WTC11 (cell line): ENCODE results near the gene DOK1. TPM values are rescaled to one million over a fixed set of nuclear protein-coding genes. Genes with fewer than 3 reads are reported as not detected.

Experiments used
- ATAC-seq: fragments of 200-7000 bp; cut with Tn5 transposase; 2 replicates; pipeline ENCODE4 v1.10.0; 2021; ENCODE audit warnings: mild to moderate bottlenecking, moderate library complexity
- CTCF ChIA-PET: fragments of 300-600 bp; sonication (Branson Sonifier 250); formaldehyde crosslinking; loops from one replicate; lab custom pipeline; 2021; ENCODE audit warnings: antibody characterized with exemption; lab: Charles Lee
- POLR2A ChIA-PET: fragments of 350-600 bp; sonication (Branson Sonifier 250); formaldehyde crosslinking; loops from one replicate; lab custom pipeline; 2021; ENCODE audit warnings: antibody characterized with exemption; lab: Charles Lee
- DNase-seq: peaks from one replicate; pipeline ENCODE4 v3.0.0; 2021; ENCODE audit warnings: low spot score
- H3K27ac Mint-ChIP-seq: 2 replicates; pipeline ENCODE4 v1.8.0; 2021; ENCODE audit warnings: mixed read lengths
- H3K27me3 Mint-ChIP-seq: 2 replicates; pipeline ENCODE4 v1.8.0; 2021; ENCODE audit warnings: low read depth, mild to moderate bottlenecking, moderate library complexity, mixed read lengths
- H3K36me3 Mint-ChIP-seq: 2 replicates; pipeline ENCODE4 v1.8.0; 2021; ENCODE audit warnings: mixed read lengths
- H3K4me1 Mint-ChIP-seq: 2 replicates; pipeline ENCODE4 v1.8.0; 2022; ENCODE audit warnings: mixed read lengths
- H3K4me3 Mint-ChIP-seq: 2 replicates; pipeline ENCODE4 v1.8.0; 2021; ENCODE audit warnings: mild to moderate bottlenecking, moderate library complexity, mixed read lengths
- H3K9me3 Mint-ChIP-seq: 2 replicates; pipeline ENCODE4 v1.8.0; 2021; ENCODE audit warnings: mixed read lengths
- ARID4B ChIP-seq: sonication (generic); formaldehyde crosslinking; IDR thresholded peaks from 2 replicates; pipeline ENCODE4 v1.8.0; 2023; ENCODE audit warnings: missing genetic modification reagents, mild to moderate bottlenecking, borderline replicate concordance
- FOXK1 ChIP-seq: sonication (generic); formaldehyde crosslinking; IDR thresholded peaks from 2 replicates; pipeline ENCODE4 v1.8.0; 2022; ENCODE audit warnings: mild to moderate bottlenecking, moderate library complexity, missing genetic modification reagents
- FOXP4 ChIP-seq: sonication (generic); formaldehyde crosslinking; IDR thresholded peaks from 2 replicates; pipeline ENCODE4 v1.8.0; 2022; ENCODE audit warnings: mild to moderate bottlenecking, missing genetic modification reagents
- JUN ChIP-seq: sonication (generic); formaldehyde crosslinking; IDR thresholded peaks from 2 replicates; pipeline ENCODE4 v1.8.0; 2023; ENCODE audit warnings: mild to moderate bottlenecking, missing genetic modification reagents
- KAT7 ChIP-seq: sonication (generic); formaldehyde crosslinking; IDR thresholded peaks from 2 replicates; pipeline ENCODE4 v1.8.1; 2023; ENCODE audit warnings: missing genetic modification reagents, mild to moderate bottlenecking, borderline replicate concordance
- MLX ChIP-seq: sonication (generic); formaldehyde crosslinking; IDR thresholded peaks from 2 replicates; pipeline ENCODE4 v1.8.1; 2023; ENCODE audit warnings: mild to moderate bottlenecking, missing genetic modification reagents, moderate library complexity
- NR1H2 ChIP-seq: sonication (generic); formaldehyde crosslinking; IDR thresholded peaks from 2 replicates; pipeline ENCODE4 v1.9.0; 2021; ENCODE audit warnings: mild to moderate bottlenecking, moderate library complexity, missing genetic modification reagents
- OVOL2 ChIP-seq: fragments of 250-450 bp; sonication (Bioruptor Pico); IDR thresholded peaks from 2 replicates; pipeline ENCODE4 v1.9.0; 2021; ENCODE audit warnings: mild to moderate bottlenecking, borderline replicate concordance
- ZBTB43 ChIP-seq: sonication (generic); formaldehyde crosslinking; IDR thresholded peaks from 2 replicates; pipeline ENCODE4 v1.8.1; 2023; ENCODE audit warnings: mild to moderate bottlenecking, missing genetic modification reagents
- ZNF121 ChIP-seq: sonication (generic); formaldehyde crosslinking; IDR thresholded peaks from 2 replicates; pipeline ENCODE4 v1.8.0; 2023; ENCODE audit warnings: missing genetic modification reagents
- ZNF263 ChIP-seq: sonication (generic); formaldehyde crosslinking; IDR thresholded peaks from 2 replicates; pipeline ENCODE4 v1.8.1; 2022; ENCODE audit warnings: low read depth, mild to moderate bottlenecking, moderate library complexity, missing genetic modification reagents
- ZNF281 ChIP-seq: sonication (generic); formaldehyde crosslinking; IDR thresholded peaks from 2 replicates; pipeline ENCODE4 v1.8.0; 2023; ENCODE audit warnings: mild to moderate bottlenecking, missing genetic modification reagents
- total RNA-seq: library from RNA; stranded (reverse); gene quantifications from 3 replicates; pipeline ENCODE4 v1.2.3, GENCODE V29; 2021

Gene DOK1
- total RNA-seq, 1 experiment from 2014 or later: 15.9 TPM

- POLR2A ChIA-PET: no interaction called here
- TF ChIP-seq ZNF121 (CRISPR knock-in tag) (no peak), FOXP4 (no peak)
- TF ChIP-seq, all 79 proteins: peak for 0
- Mint-ChIP-seq H3K4me3 (no peak overlapping the region), H3K27ac (no peak overlapping the region), H3K4me1 (no peaks in the 10 kb centered on the region), H3K9me3 (peaks cover 4% of the 10 kb centered on the region; the same call in 1 of the 2 replicates), H3K27me3 (peaks cover 12% of the 10 kb centered on the region), H3K36me3 (no peaks in the 10 kb centered on the region)
- DNase-seq (no peak), ATAC-seq (no peak)
- CTCF ChIA-PET: no interaction called here
Observed at GRCh38 chr2:74596584-74596983, 42.1 kb downstream of the DOK1 start.

- ATAC-seq: no peak
- CTCF ChIA-PET: no interaction called here
- no peaks in the 10 kb centered on the region for H3K36me3 Mint-ChIP-seq
- peaks cover 4% of the 10 kb centered on the region; the same call in 1 of the 2 replicates for H3K9me3 Mint-ChIP-seq
- TF ChIP-seq FOXK1 (CRISPR knock-in tag) (no peak), NR1H2 (CRISPR knock-in tag) (no peak), MLX (CRISPR knock-in tag) (no peak), ZNF281 (CRISPR knock-in tag) (no peak), ZBTB43 (CRISPR knock-in tag) (no peak)
- TF ChIP-seq, all 79 proteins: peak for 0
- DNase-seq: no peak
- H3K27ac Mint-ChIP-seq: no peak overlapping the region
- H3K4me1 Mint-ChIP-seq: no peaks in the 10 kb centered on the region
- H3K4me3 Mint-ChIP-seq: no peak overlapping the region
- POLR2A ChIA-PET: no interaction called here
- H3K27me3 Mint-ChIP-seq: peaks cover 15% of the 10 kb centered on the region
Observed at GRCh38 chr2:74597410-74597809, 42.9 kb downstream of the DOK1 start.

- Mint-ChIP-seq H3K27ac (no peak overlapping the region), H3K27me3 (peaks cover 13% of the 10 kb centered on the region), H3K9me3 (peaks cover 4% of the 10 kb centered on the region; the same call in 1 of the 2 replicates), H3K4me1 (no peaks in the 10 kb centered on the region), H3K4me3 (no peak overlapping the region), H3K36me3 (no peaks in the 10 kb centered on the region)
- TF ChIP-seq ARID4B (CRISPR knock-in tag): no peak
- TF ChIP-seq JUN (CRISPR knock-in tag): no peak
- TF ChIP-seq OVOL2 (CRISPR knock-in tag): no peak
- TF ChIP-seq KAT7 (CRISPR knock-in tag): no peak
- no peak for TF ChIP-seq ZNF263 (CRISPR knock-in tag)
- no peak for DNase-seq
- ChIA-PET POLR2A (no interaction called here), CTCF (no interaction called here)
- ATAC-seq: no peak; the same call in 1 of the 2 replicates
Observed at GRCh38 chr2:74599676-74600075, 45.2 kb downstream of the DOK1 start.
